IMR-90 (cell line): ENCODE data around the gene TP73.

Experiments
- CEBPB ChIP-seq: IDR thresholded peaks from 2 replicates; pipeline ENCODE4 v1.6.1; 2012; ENCODE audit warnings: low read depth, low read length, improper control_type of control experiment
- CHD1 ChIP-seq: IDR thresholded peaks from 2 replicates; pipeline ENCODE4 v1.6.1; 2012; ENCODE audit warnings: low read depth, low read length, improper control_type of control experiment
- CTCF ChIP-seq: conservative IDR thresholded peaks from 2 replicates; pipeline ENCODE4 v1.5.1; 2012; ENCODE audit warnings: mild to moderate bottlenecking, low read depth, low read length, improper control_type of control experiment
- MXI1 ChIP-seq: IDR thresholded peaks from 2 replicates; pipeline ENCODE4 v1.6.1; 2012; ENCODE audit warnings: low read depth, mild to moderate bottlenecking, low read length, moderate library complexity, borderline replicate concordance
- POLR2A ChIP-seq: IDR thresholded peaks from 2 replicates; pipeline ENCODE4 v1.6.1; 2012; ENCODE audit warnings: mild to moderate bottlenecking, low read depth, low read length
- RFX5 ChIP-seq: IDR thresholded peaks from 2 replicates; pipeline ENCODE4 v1.8.0; 2012; ENCODE audit warnings: low read depth, mild to moderate bottlenecking, low read length, moderate library complexity

DNA sequence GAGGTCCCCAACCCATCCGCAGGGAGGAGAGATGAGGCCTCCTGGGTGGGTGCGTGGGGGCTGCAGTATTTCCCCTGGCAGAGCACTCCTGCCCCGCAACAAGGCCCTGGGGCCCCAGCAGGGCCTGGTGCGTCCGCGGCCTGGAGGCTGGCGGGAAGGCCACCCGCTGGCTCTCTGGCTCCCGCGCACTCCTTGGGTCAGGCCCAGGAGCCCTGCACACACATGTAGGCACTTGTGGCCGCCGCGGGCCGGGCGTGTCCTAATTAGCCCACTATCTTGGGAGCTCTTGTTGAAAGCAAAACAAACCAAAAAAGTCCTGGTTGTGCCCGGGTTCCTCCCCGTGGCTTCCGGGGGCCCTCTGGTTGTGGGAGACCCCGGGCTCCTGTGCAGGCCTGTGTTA, 50.2 kb downstream of the TP73 start:
- TF ChIP-seq CTCF (no peak), RFX5 (no peak), POLR2A (no peak), CEBPB (no peak), CHD1 (no peak), MXI1 (no peak)
